GM23338 (cell line): Measurements from ENCODE around the gene CHMP6. TPM values are rescaled to one million over a fixed set of nuclear protein-coding genes. Genes with fewer than 3 reads are reported as not detected.
"Not testable (repeated sequence)": the region's sequence is repeated elsewhere in the genome, so short reads cannot be mapped to it uniquely, and the experiment has no call there.

Experiments
- ATAC-seq: fragments of 200-7000 bp; cut with Tn5 transposase; 3 replicates; pipeline ENCODE4 v1.9.1; 2020
- DNase-seq: peaks from one replicate; pipeline ENCODE4 v3.0.0-alpha.2; 2015; ENCODE audit warnings: low spot score
- H2AFZ ChIP-seq: fragments of 200-600 bp; sonication (generic); 2 replicates; pipeline ENCODE4 v1.8.0; 2016; ENCODE audit warnings: antibody characterized with exemption, mild to moderate bottlenecking, moderate library complexity
- H3F3A ChIP-seq: fragments of 200-600 bp; sonication (generic); replicated peaks from 2 replicates; pipeline ENCODE4 v1.8.0; 2017; ENCODE audit warnings: antibody characterized with exemption, mixed run types, low read depth
- H3K27ac ChIP-seq: fragments of 200-600 bp; sonication (generic); 2 replicates; pipeline ENCODE4 v1.6.1; 2016; ENCODE audit warnings: low read depth
- H3K27me3 ChIP-seq: fragments of 200-600 bp; sonication (generic); 2 replicates; pipeline ENCODE4 v1.8.0; 2016; ENCODE audit warnings: mild to moderate bottlenecking, mixed run types, moderate library complexity; ENCODE audit not compliant: insufficient read depth
- H3K36me3 ChIP-seq: fragments of 200-600 bp; sonication (generic); 2 replicates; pipeline ENCODE4 v1.8.0; 2016; ENCODE audit warnings: mild to moderate bottlenecking; ENCODE audit not compliant: insufficient read depth
- H3K4me1 ChIP-seq: fragments of 200-600 bp; sonication (generic); 2 replicates; pipeline ENCODE4 v1.8.0; 2016; ENCODE audit warnings: mild to moderate bottlenecking, moderate library complexity; ENCODE audit not compliant: insufficient read depth
- H3K4me2 ChIP-seq: fragments of 200-600 bp; sonication (generic); 2 replicates; pipeline ENCODE4 v1.7.1; 2017; ENCODE audit warnings: mixed run types
- H3K4me3 ChIP-seq: fragments of 200-600 bp; sonication (generic); 2 replicates; pipeline ENCODE4 v1.6.1; 2016; ENCODE audit warnings: mixed run types
- H3K79me2 ChIP-seq: fragments of 200-600 bp; sonication (generic); replicated peaks from 2 replicates; pipeline ENCODE4 v1.8.0; 2017; ENCODE audit warnings: mild to moderate bottlenecking; ENCODE audit not compliant: insufficient read depth
- H3K9me2 ChIP-seq: fragments of 200-600 bp; sonication (generic); 2 replicates; pipeline ENCODE4 v1.8.0; 2017; ENCODE audit not compliant: insufficient read depth
- H4K20me1 ChIP-seq: fragments of 200-600 bp; sonication (generic); replicated peaks from 2 replicates; pipeline ENCODE4 v1.8.0; 2017; ENCODE audit warnings: mild to moderate bottlenecking; ENCODE audit not compliant: insufficient read depth
- H3K27ac Mint-ChIP-seq: 2 replicates; pipeline ENCODE4 v1.8.0; 2020; ENCODE audit warnings: inconsistent platforms, mild to moderate bottlenecking, moderate library complexity, mixed read lengths
- H3K27me3 Mint-ChIP-seq: 3 replicates; pipeline ENCODE4 v1.8.0; 2022; ENCODE audit warnings: low read depth, mild to moderate bottlenecking, moderate library complexity, mixed read lengths, inconsistent platforms; ENCODE audit not compliant: insufficient read depth, poor library complexity
- H3K36me3 Mint-ChIP-seq: 3 replicates; pipeline ENCODE4 v1.8.0; 2021; ENCODE audit warnings: low read depth, mild to moderate bottlenecking, inconsistent platforms, moderate library complexity, mixed read lengths
- H3K4me1 Mint-ChIP-seq: 3 replicates; pipeline ENCODE4 v1.8.0; 2020; ENCODE audit warnings: mild to moderate bottlenecking, inconsistent platforms, mixed read lengths
- H3K4me3 Mint-ChIP-seq: 3 replicates; pipeline ENCODE4 v1.8.0; 2021; ENCODE audit warnings: moderate library complexity, mild to moderate bottlenecking, inconsistent platforms, mixed read lengths
- H3K9me3 Mint-ChIP-seq: 3 replicates; pipeline ENCODE4 v1.8.0; 2020; ENCODE audit warnings: moderate library complexity, mild to moderate bottlenecking, inconsistent platforms, mixed read lengths
- ETS1 ChIP-seq: IDR thresholded peaks from 2 replicates; pipeline ENCODE4 v1.6.1; 2016; ENCODE audit warnings: antibody characterized with exemption
- STAT1 ChIP-seq: IDR thresholded peaks from one replicate; pipeline ENCODE4 v1.6.1; 2016; ENCODE audit warnings: antibody characterized with exemption; ENCODE audit not compliant: unreplicated experiment
- ZNF331 ChIP-seq: fragments of 250-450 bp; sonication (Bioruptor Pico); IDR thresholded peaks from 2 replicates; pipeline ENCODE4 v1.5.0; 2020; ENCODE audit warnings: low read depth, mild to moderate bottlenecking, moderate library complexity
- ZNF462 ChIP-seq: fragments of 250-450 bp; sonication (Bioruptor Pico); IDR thresholded peaks from 2 replicates; pipeline ENCODE4 v1.5.0; 2020; ENCODE audit warnings: mild to moderate bottlenecking, moderate library complexity
- polyA plus RNA-seq: library from polyadenylated mRNA; unstranded; fragments of >200 nt; fragmentation: Nextera tagmentation; extraction: Ambion mirVana; gene quantifications from 2 replicates; pipeline ENCODE4 v1.2.1, GENCODE V29; 2016
- total RNA-seq: library from RNA; depleted of rRNA; stranded (reverse); fragments of >200 nt; shearing (Covaris generic); gene quantifications from 2 replicates; pipeline ENCODE4 v1.2.3, GENCODE V29; 2014

CHMP6 gene
- total and polyA plus RNA-seq, 2 experiments from 2014 or later, result 12.3 to 14.0 TPM

GRCh38 chr17:81016575-81016974, 24.9 kb downstream of the CHMP6 start (continued):
- TF ChIP-seq ZNF462 (no peak), STAT1 (no peak), ETS1 (no peak), ZNF331 (CRISPR knock-in tag) (no peak)

GRCh38 chr17:81017330-81017729, 25.7 kb downstream of the CHMP6 start:
- not testable (repeated sequence) for H3K36me3 ChIP-seq, H3K9me3 Mint-ChIP-seq, H3K27ac ChIP-seq, H3K4me3 ChIP-seq, H4K20me1 ChIP-seq, H3K4me3 Mint-ChIP-seq, DNase-seq, H3K4me2 ChIP-seq, H3K27me3 ChIP-seq, H3K27ac Mint-ChIP-seq, H3K9me2 ChIP-seq, H3K79me2 ChIP-seq, H3K4me1 ChIP-seq, H2AFZ ChIP-seq, H3K36me3 Mint-ChIP-seq, ATAC-seq
- Mint-ChIP-seq H3K4me1 (peaks cover 13% of the 10 kb centered on the region), H3K27me3 (peaks cover 26% of the 10 kb centered on the region)
- H3F3A ChIP-seq, result peaks cover 12% of the 10 kb centered on the region
